ENCODE results near the gene NR0B2. TPM values are rescaled to one million over a fixed set of nuclear protein-coding genes. Genes with fewer than 3 reads are reported as not detected.

NR0B2 gene
- total and polyA plus RNA-seq, 3 donors from 2014 or later = 0.93 to 2.0 (median 1.2) TPM

DNA sequence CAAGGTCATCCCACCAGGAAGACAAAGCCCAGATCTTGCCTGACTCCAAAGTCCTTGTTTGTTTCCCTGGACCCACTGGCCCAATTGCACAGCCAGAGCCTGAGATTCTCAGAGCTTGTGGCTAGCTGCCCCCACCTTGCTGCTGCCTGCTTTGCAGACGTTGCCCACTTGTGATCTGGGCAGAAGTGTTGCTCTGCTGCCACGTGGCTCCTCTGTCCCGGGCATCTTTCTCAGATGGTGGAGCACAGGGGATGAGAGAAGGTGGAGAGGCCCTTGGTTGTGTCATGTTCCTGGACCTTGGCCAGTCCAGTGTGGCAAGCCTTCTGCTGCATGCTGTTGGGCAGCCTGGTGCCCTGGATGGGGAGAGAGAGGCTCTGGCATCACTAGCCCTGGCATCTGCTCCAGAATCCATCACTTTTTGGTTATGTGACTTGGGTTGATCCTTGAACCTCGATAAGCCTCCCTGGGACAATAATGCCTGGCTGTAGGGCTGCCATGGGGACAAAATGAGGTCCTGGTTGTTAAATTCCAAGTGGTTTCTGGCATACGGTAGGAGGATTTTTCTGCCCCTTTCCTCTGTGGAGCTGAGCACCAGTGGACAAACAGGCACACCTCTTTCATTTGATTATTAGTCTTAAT, 1.5 kb upstream of the NR0B2 start:
- no peak overlapping the region for H3K4me3 ChIP-seq
- H3K27me3 ChIP-seq = no peaks in the 10 kb centered on the region
- no peaks in the 10 kb centered on the region for H3K4me1 ChIP-seq
- H3K36me3 ChIP-seq (ENCODE audit: low read depth, missing control alignments) = no peaks in the 10 kb centered on the region
- 64 to 73% methylated on average over 5 of the region's 5 CpGs for WGBS, 2 donors
- DNase-seq = no peak
- H3K27ac ChIP-seq = no peak overlapping the region
- intact Hi-C loops (cut with DNase I; ENCODE audit: low total_unique reads) = no loop called here
- H3K9me3 ChIP-seq = no peaks in the 10 kb centered on the region
- TF ChIP-seq, protein P1, sequence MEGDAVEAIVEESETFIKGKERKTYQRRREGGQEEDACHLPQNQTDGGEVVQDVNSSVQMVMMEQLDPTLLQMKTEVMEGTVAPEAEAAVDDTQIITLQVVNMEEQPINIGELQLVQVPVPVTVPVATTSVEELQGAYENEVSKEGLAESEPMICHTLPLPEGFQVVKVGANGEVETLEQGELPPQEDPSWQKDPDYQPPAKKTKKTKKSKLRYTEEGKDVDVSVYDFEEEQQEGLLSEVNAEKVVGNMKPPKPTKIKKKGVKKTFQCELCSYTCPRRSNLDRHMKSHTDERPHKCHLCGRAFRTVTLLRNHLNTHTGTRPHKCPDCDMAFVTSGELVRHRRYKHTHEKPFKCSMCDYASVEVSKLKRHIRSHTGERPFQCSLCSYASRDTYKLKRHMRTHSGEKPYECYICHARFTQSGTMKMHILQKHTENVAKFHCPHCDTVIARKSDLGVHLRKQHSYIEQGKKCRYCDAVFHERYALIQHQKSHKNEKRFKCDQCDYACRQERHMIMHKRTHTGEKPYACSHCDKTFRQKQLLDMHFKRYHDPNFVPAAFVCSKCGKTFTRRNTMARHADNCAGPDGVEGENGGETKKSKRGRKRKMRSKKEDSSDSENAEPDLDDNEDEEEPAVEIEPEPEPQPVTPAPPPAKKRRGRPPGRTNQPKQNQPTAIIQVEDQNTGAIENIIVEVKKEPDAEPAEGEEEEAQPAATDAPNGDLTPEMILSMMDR (IDR thresholded peaks at IDR 0.05) = no peak
- no peak for TF ChIP-seq POLR2A (IDR thresholded peaks at IDR 0.05)

DNA sequence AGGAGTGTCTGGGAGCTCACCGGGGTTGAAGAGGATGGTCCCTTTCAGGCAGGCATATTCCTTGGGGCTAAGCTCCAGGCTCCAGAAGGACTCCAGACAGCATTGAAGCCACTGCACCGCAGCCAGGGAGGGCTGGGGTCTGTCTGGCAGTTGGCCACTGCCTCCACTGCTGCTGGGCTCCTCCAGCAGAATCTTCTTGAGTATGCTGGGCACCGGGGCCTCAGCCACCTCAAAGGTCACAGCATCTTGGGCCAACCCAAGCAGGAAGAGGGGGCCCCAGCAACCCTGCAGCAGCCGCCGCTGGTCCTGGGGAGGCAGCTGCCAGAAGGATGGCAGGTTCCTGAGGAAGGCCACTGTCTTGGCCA, 404 bp downstream of the NR0B2 start:
- no peaks in the 10 kb centered on the region for H3K4me1 ChIP-seq
- no peak overlapping the region for H3K4me3 ChIP-seq
- H3K36me3 ChIP-seq (ENCODE audit: low read depth, missing control alignments) = no peaks in the 10 kb centered on the region
- intact Hi-C loops (cut with DNase I; ENCODE audit: low total_unique reads) = no loop called here
- H3K9me3 ChIP-seq = no peaks in the 10 kb centered on the region
- no peaks in the 10 kb centered on the region for H3K27me3 ChIP-seq
- TF ChIP-seq, protein P1 (IDR thresholded peaks at IDR 0.05) = no peak
- no peak for TF ChIP-seq POLR2A (IDR thresholded peaks at IDR 0.05)
- DNase-seq = no peak
- no peak overlapping the region for H3K27ac ChIP-seq
- 76 to 100% methylated on average over 2 to 5 of the region's 5 CpGs for WGBS, 2 donors

GRCh38 chr1:26912147-26912490, 1.7 kb downstream of the NR0B2 start:
- no peak for DNase-seq
- intact Hi-C loops (cut with DNase I; ENCODE audit: low total_unique reads) = no loop called here
- Histone ChIP-seq H3K4me1 (no peaks in the 10 kb centered on the region), H3K9me3 (no peaks in the 10 kb centered on the region), H3K4me3 (no peak overlapping the region), H3K27me3 (no peaks in the 10 kb centered on the region), H3K27ac (no peak overlapping the region), H3K36me3 (ENCODE audit: low read depth, missing control alignments) (no peaks in the 10 kb centered on the region)
- TF ChIP-seq, protein P1 (IDR thresholded peaks at IDR 0.05) = no peak
- TF ChIP-seq POLR2A (IDR thresholded peaks at IDR 0.05) = no peak
- WGBS, 2 donors = 31 to 52% methylated on average over 2 of the region's 2 CpGs

DNA sequence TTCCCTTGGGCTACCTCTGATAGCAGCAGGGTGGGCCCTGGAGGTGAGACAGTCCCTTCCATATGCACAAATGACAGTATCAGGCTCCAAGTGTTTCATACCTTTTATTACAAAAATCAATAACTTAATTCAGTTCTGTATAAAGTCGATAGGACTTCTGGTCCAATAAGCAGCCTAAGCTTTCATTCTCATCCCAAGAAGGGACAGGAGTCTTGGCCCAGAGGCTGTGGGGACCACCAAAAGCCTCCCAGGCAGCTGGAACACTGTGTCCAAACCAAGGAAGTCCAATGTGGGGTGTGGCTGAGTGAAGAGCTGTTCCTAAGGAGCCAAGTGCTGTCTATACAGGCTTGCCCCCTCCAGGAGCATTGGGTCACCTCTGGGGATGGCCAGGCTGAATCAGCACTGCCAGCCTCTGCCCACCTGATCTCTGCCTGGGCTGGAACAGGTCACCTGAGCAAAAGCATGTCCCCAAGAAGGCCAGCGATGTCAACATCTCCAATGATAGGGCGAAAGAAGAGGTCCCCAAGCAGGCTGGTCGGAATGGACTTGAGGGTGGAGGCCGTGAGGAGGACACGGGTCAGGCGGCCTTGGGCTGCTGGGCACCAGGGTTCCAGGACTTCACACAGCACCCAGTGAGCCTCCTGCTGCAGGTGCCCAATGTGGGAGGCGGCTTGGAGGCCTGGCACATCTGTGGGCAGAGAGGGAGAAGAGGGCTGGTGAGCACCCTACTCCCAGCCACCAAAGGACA, 2.2 kb downstream of the NR0B2 start:
- no peak for DNase-seq
- TF ChIP-seq POLR2A (IDR thresholded peaks at IDR 0.05) = no peak
- TF ChIP-seq, protein P1 (IDR thresholded peaks at IDR 0.05) = no peak
- Histone ChIP-seq H3K4me3 (no peak overlapping the region), H3K27me3 (no peaks in the 10 kb centered on the region), H3K36me3 (ENCODE audit: low read depth, missing control alignments) (no peaks in the 10 kb centered on the region), H3K4me1 (no peaks in the 10 kb centered on the region), H3K27ac (no peak overlapping the region), H3K9me3 (no peaks in the 10 kb centered on the region)
- WGBS, 2 donors = 84 to 88% methylated on average over 4 to 8 of the region's 8 CpGs
- intact Hi-C loops (cut with DNase I; ENCODE audit: low total_unique reads) = no loop called here

All from testis (tissue), 3 donors.